ENCODE measurements around the gene FBXO42.

The FBXO42 gene

GRCh38 chr1:16256478-16256877, 95.8 kb downstream of the FBXO42 start:
- Histone ChIP-seq H4K20me1 (ENCODE audit: insufficient read depth) (no peaks in the 10 kb centered on the region), H3K4me3 (IDR thresholded peaks at IDR 0.05; ENCODE audit: insufficient read depth, low read depth, low read length) (no peak overlapping the region), H3K27ac (no peak overlapping the region), H3K27me3 (ENCODE audit: insufficient read depth, low read depth) (no peaks in the 10 kb centered on the region), H3K79me2 (ENCODE audit: insufficient read depth, low read depth) (no peaks in the 10 kb centered on the region), H3K4me2 (no peak overlapping the region), H3K9ac (no peak overlapping the region), H3K4me1 (ENCODE audit: low read depth, poor library complexity, severe bottlenecking) (peaks cover 25% of the 10 kb centered on the region), H2AFZ (ENCODE audit: low read depth) (no peak overlapping the region), H3K36me3 (ENCODE audit: insufficient read depth) (no peaks in the 10 kb centered on the region)
- no peak for TF ChIP-seq CTCF (conservative IDR thresholded peaks at IDR 0.05; ENCODE audit: low read depth, low read length)

- peak overlapping the region; percentile 24; the same call in 1 of the 2 replicates for H3K27ac ChIP-seq
Measured at GRCh38 chr1:16254263-16254928, 97.9 kb downstream of the FBXO42 start.

GRCh38 chr1:16253332-16253922, 98.9 kb downstream of the FBXO42 start:
- Histone ChIP-seq H3K4me3 (IDR thresholded peaks at IDR 0.05; ENCODE audit: insufficient read depth, low read depth, low read length) (no peak overlapping the region), H3K36me3 (ENCODE audit: insufficient read depth) (no peaks in the 10 kb centered on the region), H4K20me1 (ENCODE audit: insufficient read depth) (no peaks in the 10 kb centered on the region), H2AFZ (ENCODE audit: low read depth) (no peak overlapping the region), H3K4me1 (ENCODE audit: low read depth, poor library complexity, severe bottlenecking) (peaks cover 56% of the 10 kb centered on the region), H3K27ac (no peak overlapping the region), H3K79me2 (ENCODE audit: insufficient read depth, low read depth) (no peaks in the 10 kb centered on the region), H3K27me3 (ENCODE audit: insufficient read depth, low read depth) (no peaks in the 10 kb centered on the region), H3K9ac (no peak overlapping the region), H3K4me2 (no peak overlapping the region)
- TF ChIP-seq CTCF (conservative IDR thresholded peaks at IDR 0.05; ENCODE audit: low read depth, low read length), result no peak

More at GRCh38 chr1:16254263-16254928, 97.9 kb downstream of the FBXO42 start:
- no peaks in the 10 kb centered on the region for H3K36me3 ChIP-seq (ENCODE audit: insufficient read depth)
- H3K4me3 ChIP-seq (IDR thresholded peaks at IDR 0.05; ENCODE audit: insufficient read depth, low read depth, low read length), result no peak overlapping the region
- H2AFZ ChIP-seq (ENCODE audit: low read depth), result no peak overlapping the region
- H3K79me2 ChIP-seq (ENCODE audit: insufficient read depth, low read depth), result no peaks in the 10 kb centered on the region
- no peak overlapping the region for H3K4me2 ChIP-seq
- no peak for TF ChIP-seq CTCF (conservative IDR thresholded peaks at IDR 0.05; ENCODE audit: low read depth, low read length)
- no peaks in the 10 kb centered on the region for H4K20me1 ChIP-seq (ENCODE audit: insufficient read depth)
- no peaks in the 10 kb centered on the region for H3K27me3 ChIP-seq (ENCODE audit: insufficient read depth, low read depth)
- H3K4me1 ChIP-seq (ENCODE audit: low read depth, poor library complexity, severe bottlenecking), result peaks cover 46% of the 10 kb centered on the region
- H3K9ac ChIP-seq, result no peak overlapping the region

GRCh38 chr1:16252912-16253311, 99.4 kb downstream of the FBXO42 start:
- no peak overlapping the region for H3K4me3 ChIP-seq (IDR thresholded peaks at IDR 0.05; ENCODE audit: insufficient read depth, low read depth, low read length)
- peaks cover 61% of the 10 kb centered on the region for H3K4me1 ChIP-seq (ENCODE audit: low read depth, poor library complexity, severe bottlenecking)
- H2AFZ ChIP-seq (ENCODE audit: low read depth), result no peak overlapping the region
- no peaks in the 10 kb centered on the region for H3K36me3 ChIP-seq (ENCODE audit: insufficient read depth)
- no peak overlapping the region for H3K9ac ChIP-seq
- no peaks in the 10 kb centered on the region for H4K20me1 ChIP-seq (ENCODE audit: insufficient read depth)
- H3K4me2 ChIP-seq, result no peak overlapping the region
- no peaks in the 10 kb centered on the region for H3K27me3 ChIP-seq (ENCODE audit: insufficient read depth, low read depth)
- H3K79me2 ChIP-seq (ENCODE audit: insufficient read depth, low read depth), result no peaks in the 10 kb centered on the region
- TF ChIP-seq CTCF (conservative IDR thresholded peaks at IDR 0.05; ENCODE audit: low read depth, low read length), result no peak
- no peak overlapping the region for H3K27ac ChIP-seq

All from KMS-11 (cell line).